T-helper 17 cell (primary cell): Measurements from ENCODE around the gene GDF11. TPM values are rescaled to one million over a fixed set of nuclear protein-coding genes. Genes with fewer than 3 reads are reported as not detected.

Experiments
- ATAC-seq: fragments of 150-1000 bp; cut with Tn5 transposase; 2 replicates; pipeline ENCODE4 v1.10.0; 2021; ENCODE audit warnings: mild to moderate bottlenecking, moderate library complexity
- DNase-seq, 3 donors: peaks; one replicate each; pipeline versions ENCODE4 v3.0.0 to v3.0.0-alpha.2; 2020 to 2021
- H3K9me3 ChIP-seq: one replicate; pipeline ENCODE4 v1.7.0; 2013; ENCODE audit warnings: low read length, mild to moderate bottlenecking; ENCODE audit not compliant: control insufficient read depth, poor library complexity, severe bottlenecking
- H3K27ac Mint-ChIP-seq: one replicate; pipeline ENCODE4 v1.8.0; 2022; ENCODE audit warnings: mild to moderate bottlenecking, moderate library complexity, mixed read lengths
- H3K27me3 Mint-ChIP-seq: one replicate; pipeline ENCODE4 v1.8.0; 2022; ENCODE audit warnings: mixed read lengths
- H3K36me3 Mint-ChIP-seq: one replicate; pipeline ENCODE4 v1.8.0; 2022; ENCODE audit warnings: low read depth, mixed read lengths
- H3K4me1 Mint-ChIP-seq: one replicate; pipeline ENCODE4 v1.8.0; 2022; ENCODE audit warnings: mild to moderate bottlenecking, mixed read lengths
- H3K4me3 Mint-ChIP-seq: one replicate; pipeline ENCODE4 v1.8.0; 2022; ENCODE audit warnings: mild to moderate bottlenecking, moderate library complexity, mixed read lengths
- total RNA-seq, 4 donors: library from RNA in 2 of 4; stranded (reverse) in 2 of 4; gene quantifications; one replicate each; pipeline ENCODE4 v1.2.3 and lab custom pipeline; 2022 to 2026

The GDF11 gene
- total RNA-seq, 2 donors from 2014 or later: 6.7 to 9.5 TPM

- peaks cover 34% of the 10 kb centered on the region for H3K4me1 Mint-ChIP-seq
- no peak overlapping the region for H3K4me3 Mint-ChIP-seq
- peaks cover 20% of the 10 kb centered on the region for H3K27me3 Mint-ChIP-seq
- H3K27ac Mint-ChIP-seq: no peak overlapping the region
- DNase-seq (no peak), ATAC-seq (no peak)
- peaks cover 9% of the 10 kb centered on the region for H3K36me3 Mint-ChIP-seq
- no peaks in the 10 kb centered on the region for H3K9me3 ChIP-seq
Observed at GRCh38 chr12:55712700-55713415, 30.1 kb upstream of the GDF11 start.

DNA sequence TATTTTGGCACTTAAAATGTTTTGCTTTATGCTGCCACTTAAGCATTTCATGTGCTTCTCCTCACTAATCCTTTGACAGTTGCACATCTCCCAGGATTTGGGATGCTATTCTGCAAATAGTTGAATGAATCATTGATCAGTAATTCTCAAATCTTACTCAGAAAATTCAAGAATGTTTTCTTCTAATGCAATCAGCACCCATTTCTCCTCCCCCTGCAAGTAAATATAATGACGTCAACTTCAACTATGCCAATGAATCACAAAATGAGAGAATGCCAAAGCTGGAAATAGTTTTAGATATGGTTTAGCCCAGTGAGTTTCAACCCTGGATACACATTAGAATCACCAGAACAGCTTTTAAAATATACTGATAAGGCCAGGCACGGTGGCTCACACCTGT, 29.2 kb upstream of the GDF11 start:
- H3K4me3 Mint-ChIP-seq: no peak overlapping the region
- H3K36me3 Mint-ChIP-seq: peaks cover 4% of the 10 kb centered on the region
- DNase-seq (no peak), ATAC-seq (no peak)
- H3K27ac Mint-ChIP-seq: no peak overlapping the region
- peaks cover 31% of the 10 kb centered on the region for H3K4me1 Mint-ChIP-seq
- peaks cover 12% of the 10 kb centered on the region for H3K27me3 Mint-ChIP-seq
- H3K9me3 ChIP-seq: no peaks in the 10 kb centered on the region

- Mint-ChIP-seq H3K27me3 (no peaks in the 10 kb centered on the region), H3K27ac (peak overlapping the region; percentile 98), H3K4me1 (peaks cover 24% of the 10 kb centered on the region), H3K4me3 (peak overlapping the region; percentile 98), H3K36me3 (no peaks in the 10 kb centered on the region)
- ATAC-seq (no peak), DNase-seq (no peak)
- H3K9me3 ChIP-seq: no peaks in the 10 kb centered on the region
Observed at GRCh38 chr12:55715169-55715764, 27.7 kb upstream of the GDF11 start.

- H3K9me3 ChIP-seq: no peaks in the 10 kb centered on the region
- Mint-ChIP-seq H3K36me3 (no peaks in the 10 kb centered on the region), H3K4me1 (peaks cover 24% of the 10 kb centered on the region), H3K4me3 (peak within 1 kb of the TSS; percentile 98), H3K27me3 (no peaks in the 10 kb centered on the region), H3K27ac (peak within 1 kb of the TSS; percentile 98)
- DNase-seq (peak; percentile 88 to 94 (median 92)), ATAC-seq (peak; percentile 97)
Observed at GRCh38 chr12:55715833-55716581, 26.9 kb upstream of the GDF11 start, which contains the start of gene BLOC1S1. Gene BLOC1S1 (plus strand): TSS chr12:55716046. CDS start chr12:55716052, 6 bp downstream.

DNA sequence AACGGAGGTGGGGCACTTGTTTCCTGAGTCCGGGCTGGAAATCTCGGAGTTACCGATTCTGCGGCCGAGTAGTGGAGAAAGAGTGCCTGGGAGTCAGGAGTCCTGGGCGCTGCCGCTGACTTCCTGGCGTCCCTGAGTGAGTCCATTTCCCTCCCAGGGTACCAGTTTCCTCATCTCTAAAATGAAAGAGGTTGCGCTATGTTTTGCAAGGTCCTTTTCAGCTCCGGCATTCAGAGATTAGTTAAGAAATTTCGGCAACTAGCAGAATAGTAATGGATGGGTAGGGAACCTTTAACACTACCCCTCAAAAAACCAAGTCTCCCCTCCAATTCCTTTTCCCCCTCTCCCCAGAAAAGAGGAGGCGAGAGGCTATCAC, 26.4 kb upstream of the GDF11 start:
- no peak for ATAC-seq
- H3K4me1 Mint-ChIP-seq: peaks cover 24% of the 10 kb centered on the region
- peak overlapping the region; percentile 98 for H3K4me3 Mint-ChIP-seq
- H3K27me3 Mint-ChIP-seq: no peaks in the 10 kb centered on the region
- H3K9me3 ChIP-seq: no peaks in the 10 kb centered on the region
- no peak for DNase-seq
- H3K36me3 Mint-ChIP-seq: no peaks in the 10 kb centered on the region
- peak overlapping the region; percentile 98 for H3K27ac Mint-ChIP-seq

DNA sequence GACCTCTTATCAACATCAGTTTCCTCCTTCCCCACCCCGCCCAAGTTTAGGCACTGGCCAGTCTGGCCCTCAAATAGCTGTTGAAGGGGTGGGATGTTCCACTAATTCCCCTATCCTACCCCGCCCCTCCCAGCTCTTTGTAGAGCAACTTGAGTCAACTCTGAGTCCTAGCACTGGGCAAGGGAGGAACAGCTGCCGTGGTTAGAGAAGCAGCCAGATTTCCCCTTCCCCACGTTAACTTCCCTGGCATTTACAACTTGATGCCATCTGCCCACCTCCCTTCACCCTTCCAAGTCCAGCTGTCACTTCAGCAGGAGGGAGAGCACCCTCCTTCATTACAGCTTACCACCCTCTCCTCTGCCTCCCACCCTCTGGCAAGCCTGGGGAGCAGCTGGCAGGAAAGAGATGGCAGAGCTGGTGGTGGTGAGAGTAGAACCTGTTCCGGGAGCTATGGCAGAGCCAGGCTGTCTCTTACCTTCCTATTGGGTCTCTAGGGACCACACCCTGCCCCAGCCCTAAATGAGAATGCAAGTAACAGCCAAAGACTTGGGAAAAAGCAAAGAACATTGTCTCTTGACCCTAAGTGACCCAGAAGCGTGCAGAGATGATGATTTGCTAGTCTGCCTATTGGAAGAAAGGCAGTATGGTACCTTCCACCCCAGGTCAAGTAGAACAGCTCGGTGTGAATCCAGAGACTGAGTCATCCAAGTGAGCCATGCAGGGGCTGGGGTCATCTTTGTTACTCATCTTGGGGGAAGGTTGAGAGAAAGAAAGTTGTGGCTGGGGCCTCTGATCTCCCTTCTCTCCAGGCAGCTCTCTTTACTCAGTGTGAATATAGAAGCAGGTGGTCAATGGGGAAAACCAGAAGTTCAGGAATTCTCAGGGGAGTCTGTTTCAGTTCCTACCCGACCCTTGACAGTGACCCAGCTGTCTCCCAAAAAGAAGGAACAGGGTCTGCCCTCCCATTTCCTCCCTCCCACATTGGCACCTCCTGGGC, 25.6 kb upstream of the GDF11 start:
- DNase-seq (no peak), ATAC-seq (no peak)
- Mint-ChIP-seq H3K27ac (peak overlapping the region; percentile 98), H3K4me3 (peak overlapping the region; percentile 98), H3K4me1 (peaks cover 22% of the 10 kb centered on the region), H3K27me3 (no peaks in the 10 kb centered on the region), H3K36me3 (no peaks in the 10 kb centered on the region)
- no peaks in the 10 kb centered on the region for H3K9me3 ChIP-seq

GRCh38 chr12:55718015-55718414, 24.9 kb upstream of the GDF11 start:
- H3K27me3 Mint-ChIP-seq: no peaks in the 10 kb centered on the region
- no peak for ATAC-seq
- no peaks in the 10 kb centered on the region for H3K9me3 ChIP-seq
- peaks cover 22% of the 10 kb centered on the region for H3K4me1 Mint-ChIP-seq
- peak overlapping the region; percentile 51 for H3K27ac Mint-ChIP-seq
- H3K4me3 Mint-ChIP-seq: peak overlapping the region; percentile 98
- no peaks in the 10 kb centered on the region for H3K36me3 Mint-ChIP-seq
- DNase-seq: no peak

DNA sequence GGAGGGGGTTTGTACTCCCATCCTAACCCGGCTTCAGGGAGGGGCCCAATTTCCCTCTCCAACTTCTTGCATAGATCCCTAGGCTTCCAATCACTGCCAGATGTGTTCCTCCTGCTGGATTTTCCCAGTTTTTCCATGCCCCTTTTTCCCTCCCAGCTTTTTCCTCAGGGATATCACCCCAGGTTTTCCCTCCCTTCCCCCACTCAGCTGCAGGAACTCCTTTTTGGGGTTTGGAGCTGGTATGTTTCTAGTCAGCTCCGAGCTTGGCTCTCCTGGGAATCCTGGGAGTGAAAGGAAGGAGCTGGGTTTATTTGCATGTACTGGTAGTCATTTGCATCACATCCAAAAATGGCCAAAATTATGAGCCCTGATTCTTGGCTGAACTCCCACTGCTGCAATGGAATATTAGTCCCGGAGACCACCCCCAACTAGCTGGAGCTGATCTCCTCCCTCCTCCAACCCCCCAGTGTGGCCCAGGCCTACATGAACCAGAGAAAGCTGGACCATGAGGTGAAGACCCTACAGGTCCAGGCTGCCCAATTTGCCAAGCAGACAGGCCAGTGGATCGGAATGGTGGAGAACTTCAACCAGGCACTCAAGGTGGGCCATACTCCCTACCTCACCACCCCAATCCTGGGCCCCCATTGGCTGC, 24.2 kb upstream of the GDF11 start:
- H3K27ac Mint-ChIP-seq: peak overlapping the region; percentile 51
- no peaks in the 10 kb centered on the region for H3K9me3 ChIP-seq
- H3K4me1 Mint-ChIP-seq: peaks cover 20% of the 10 kb centered on the region
- ATAC-seq (no peak), DNase-seq (no peak)
- H3K27me3 Mint-ChIP-seq: no peaks in the 10 kb centered on the region
- no peak overlapping the region for H3K4me3 Mint-ChIP-seq
- no peaks in the 10 kb centered on the region for H3K36me3 Mint-ChIP-seq

DNA sequence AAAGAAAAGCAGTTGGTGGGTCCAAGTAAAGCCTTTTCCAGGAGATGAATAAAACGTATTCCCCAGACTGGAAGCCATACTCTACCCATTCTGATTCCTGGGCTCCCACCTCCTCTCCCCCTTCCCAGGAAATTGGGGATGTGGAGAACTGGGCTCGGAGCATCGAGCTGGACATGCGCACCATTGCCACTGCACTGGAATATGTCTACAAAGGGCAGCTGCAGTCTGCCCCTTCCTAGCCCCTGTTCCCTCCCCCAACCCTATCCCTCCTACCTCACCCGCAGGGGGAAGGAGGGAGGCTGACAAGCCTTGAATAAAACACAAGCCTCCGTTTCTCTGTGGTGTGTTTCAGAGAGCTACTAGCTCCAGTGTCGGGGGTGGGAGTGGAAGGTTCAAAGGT, 23.6 kb upstream of the GDF11 start:
- H3K4me3 Mint-ChIP-seq: no peak overlapping the region
- H3K36me3 Mint-ChIP-seq: no peaks in the 10 kb centered on the region
- H3K27me3 Mint-ChIP-seq: no peaks in the 10 kb centered on the region
- ATAC-seq: no peak
- H3K9me3 ChIP-seq: no peaks in the 10 kb centered on the region
- H3K27ac Mint-ChIP-seq: no peak overlapping the region
- peaks cover 20% of the 10 kb centered on the region for H3K4me1 Mint-ChIP-seq
- no peak for DNase-seq

DNA sequence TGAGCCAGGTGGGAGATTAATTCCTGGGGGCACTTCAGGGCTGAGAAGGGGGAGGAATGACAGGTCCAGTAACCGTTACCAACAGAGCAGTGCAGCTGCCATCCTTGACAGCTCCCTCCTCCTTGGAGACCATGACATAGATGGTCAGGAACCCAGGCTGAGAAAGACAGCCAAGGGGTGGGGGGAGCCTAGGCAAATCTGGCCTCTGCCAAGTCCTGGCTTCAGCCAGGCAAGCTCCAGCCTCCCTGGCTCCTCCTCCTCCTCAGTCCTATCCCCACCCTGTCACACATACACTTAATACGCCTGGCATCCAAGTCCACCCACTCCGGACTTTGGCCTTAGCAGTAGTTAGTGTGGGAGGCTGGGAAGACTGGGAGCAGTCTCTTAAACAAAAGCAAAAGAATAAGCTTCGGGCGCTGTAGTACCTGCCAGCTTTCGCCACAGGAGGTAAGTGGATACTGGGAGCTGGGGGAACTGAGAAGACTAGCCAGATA, 22.8 kb upstream of the GDF11 start, which contains the start of gene RDH5:
Gene RDH5, plus strand, starts transcription at position 323 of the 494 bp plus-strand sequence. CDS start 792 bp downstream, outside the sequence.
- no peaks in the 10 kb centered on the region for H3K9me3 ChIP-seq
- no peaks in the 10 kb centered on the region for H3K27me3 Mint-ChIP-seq
- H3K4me1 Mint-ChIP-seq: peaks cover 25% of the 10 kb centered on the region
- H3K4me3 Mint-ChIP-seq: no peak within 1 kb of the TSS
- DNase-seq (no peak), ATAC-seq (no peak)
- peak within 1 kb of the TSS; percentile 14 for H3K27ac Mint-ChIP-seq
- no peaks in the 10 kb centered on the region for H3K36me3 Mint-ChIP-seq

DNA sequence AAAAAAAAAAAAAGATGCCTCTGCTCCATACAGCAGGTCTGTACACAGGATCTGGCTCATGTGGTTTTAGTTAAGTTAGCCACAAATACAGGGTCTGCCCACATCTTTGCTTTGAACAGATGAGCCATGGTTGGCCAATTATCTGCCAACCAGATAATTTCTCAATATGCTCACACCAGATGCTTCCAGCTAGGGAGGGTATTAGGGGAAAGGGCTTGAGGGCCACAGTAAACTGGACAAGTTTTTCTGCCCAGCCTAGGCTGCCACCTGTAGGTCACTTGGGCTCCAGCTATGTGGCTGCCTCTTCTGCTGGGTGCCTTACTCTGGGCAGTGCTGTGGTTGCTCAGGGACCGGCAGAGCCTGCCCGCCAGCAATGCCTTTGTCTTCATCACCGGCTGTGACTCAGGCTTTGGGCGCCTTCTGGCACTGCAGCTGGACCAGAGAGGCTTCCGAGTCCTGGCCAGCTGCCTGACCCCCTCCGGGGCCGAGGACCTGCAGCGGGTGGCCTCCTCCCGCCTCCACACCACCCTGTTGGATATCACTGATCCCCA, 22.0 kb upstream of the GDF11 start:
- Mint-ChIP-seq H3K4me1 (peaks cover 24% of the 10 kb centered on the region), H3K4me3 (peak overlapping the region; percentile 25), H3K27me3 (no peaks in the 10 kb centered on the region), H3K36me3 (no peaks in the 10 kb centered on the region), H3K27ac (peak overlapping the region; percentile 14)
- no peaks in the 10 kb centered on the region for H3K9me3 ChIP-seq
- ATAC-seq: no peak
- no peak for DNase-seq
